LNCAP (cell line): ENCODE measurements around the gene SACM1L.

Experiments used
- TF ChIP-seq, protein P1 (sequence below): fragments of 450-650 bp; IDR thresholded peaks from 2 replicates; pipeline ENCODE4 v1.5.1; 2017; ENCODE audit warnings: mild to moderate bottlenecking

SACM1L gene

DNA sequence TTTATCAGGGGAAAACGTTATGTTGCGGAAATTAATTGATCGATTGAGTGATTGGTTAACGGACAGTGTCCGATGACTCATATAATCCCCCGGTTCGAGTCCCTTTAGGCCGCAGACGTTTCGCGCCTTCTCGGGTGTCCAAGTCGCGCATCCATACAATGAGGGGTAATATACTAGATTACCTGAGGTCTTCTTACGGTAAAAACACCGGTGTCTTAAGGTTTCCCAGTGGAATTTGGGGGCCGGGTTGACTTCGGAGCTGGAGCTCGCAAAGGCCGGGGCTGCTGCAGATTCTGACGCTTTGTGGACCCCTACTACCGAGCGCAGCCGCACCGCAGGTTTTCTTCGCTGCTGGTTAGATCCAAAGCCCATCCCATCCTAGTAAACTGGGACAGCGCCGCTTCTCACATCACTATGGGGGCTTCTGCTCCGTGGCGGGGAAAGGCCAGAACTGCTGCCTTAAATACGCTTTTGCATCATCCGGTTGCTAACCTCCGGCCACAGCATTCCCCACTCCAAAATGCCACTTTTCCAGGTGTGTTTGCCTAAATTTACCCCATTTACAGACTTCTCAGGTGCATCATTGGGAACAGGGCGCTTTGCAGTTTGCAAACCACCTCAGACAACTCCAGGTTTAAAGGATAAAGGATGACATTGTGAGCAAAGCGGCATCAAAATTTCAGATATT, 858 bp upstream of the SACM1L start:
- TF ChIP-seq, protein P1, sequence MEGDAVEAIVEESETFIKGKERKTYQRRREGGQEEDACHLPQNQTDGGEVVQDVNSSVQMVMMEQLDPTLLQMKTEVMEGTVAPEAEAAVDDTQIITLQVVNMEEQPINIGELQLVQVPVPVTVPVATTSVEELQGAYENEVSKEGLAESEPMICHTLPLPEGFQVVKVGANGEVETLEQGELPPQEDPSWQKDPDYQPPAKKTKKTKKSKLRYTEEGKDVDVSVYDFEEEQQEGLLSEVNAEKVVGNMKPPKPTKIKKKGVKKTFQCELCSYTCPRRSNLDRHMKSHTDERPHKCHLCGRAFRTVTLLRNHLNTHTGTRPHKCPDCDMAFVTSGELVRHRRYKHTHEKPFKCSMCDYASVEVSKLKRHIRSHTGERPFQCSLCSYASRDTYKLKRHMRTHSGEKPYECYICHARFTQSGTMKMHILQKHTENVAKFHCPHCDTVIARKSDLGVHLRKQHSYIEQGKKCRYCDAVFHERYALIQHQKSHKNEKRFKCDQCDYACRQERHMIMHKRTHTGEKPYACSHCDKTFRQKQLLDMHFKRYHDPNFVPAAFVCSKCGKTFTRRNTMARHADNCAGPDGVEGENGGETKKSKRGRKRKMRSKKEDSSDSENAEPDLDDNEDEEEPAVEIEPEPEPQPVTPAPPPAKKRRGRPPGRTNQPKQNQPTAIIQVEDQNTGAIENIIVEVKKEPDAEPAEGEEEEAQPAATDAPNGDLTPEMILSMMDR, result no peak

GRCh38 chr3:45689787-45690145, 570 bp downstream of the SACM1L start:
- TF ChIP-seq, protein P1, result no peak

- TF ChIP-seq, protein P1, result no peak; the same call in 1 of the 2 replicates
These were observed 1.3 kb downstream of the SACM1L start for GRCh38 chr3:45690336-45691035.

GRCh38 chr3:45691842-45692241, 2.6 kb downstream of the SACM1L start:
- TF ChIP-seq, protein P1, result no peak

DNA sequence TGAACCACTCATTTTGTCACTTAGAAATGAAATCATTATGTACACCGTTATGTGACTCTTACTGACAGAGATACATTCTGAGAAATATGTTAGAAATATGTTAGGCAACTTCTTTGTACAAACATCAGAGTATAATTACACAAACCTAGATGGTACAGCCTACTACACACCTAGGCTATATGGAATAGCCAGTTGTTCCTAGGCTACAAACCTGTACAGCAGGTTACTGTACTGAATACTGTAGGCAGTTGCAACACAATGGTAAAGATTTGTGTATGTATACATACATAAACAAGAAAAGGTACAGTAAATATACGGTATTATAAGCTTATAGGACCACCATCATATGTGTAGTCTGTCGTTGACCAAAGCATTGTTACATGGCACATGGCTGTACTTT, 3.7 kb downstream of the SACM1L start:
- TF ChIP-seq, protein P1, result no peak

- TF ChIP-seq, protein P1, result no peak
These were observed 4.8 kb downstream of the SACM1L start for GRCh38 chr3:45693941-45694521.

DNA sequence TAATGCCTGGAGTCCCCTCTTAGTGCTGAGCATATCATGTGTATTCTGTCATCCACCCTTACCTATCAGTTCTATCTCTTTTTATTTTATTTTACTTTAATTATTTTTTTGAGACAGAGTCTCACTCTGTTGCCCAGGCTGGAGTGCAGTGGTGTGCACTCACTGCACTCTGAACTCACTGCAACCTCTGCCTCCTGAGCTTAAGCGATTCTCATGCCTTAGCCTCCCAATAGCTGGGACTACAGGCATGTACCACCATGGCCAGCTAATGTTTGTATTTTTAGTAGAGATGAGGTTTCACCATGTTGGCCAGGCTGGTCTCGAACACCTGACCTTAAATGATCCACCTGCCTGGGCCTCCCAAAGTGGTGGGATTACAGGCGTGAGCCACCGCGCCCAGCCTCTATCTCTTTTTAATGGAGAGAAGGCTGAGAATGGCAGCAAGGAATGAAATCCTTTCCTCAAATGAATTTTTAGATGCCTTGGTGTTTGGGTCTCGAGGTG, 11.4 kb downstream of the SACM1L start:
- TF ChIP-seq, protein P1, result no peak
